Spleen (tissue), 11 donors: ENCODE measurements around the gene UBLCP1. TPM values are rescaled to one million over a fixed set of nuclear protein-coding genes. Genes with fewer than 3 reads are reported as not detected.
"Not testable (repeated sequence)": the region's sequence is repeated elsewhere in the genome, so short reads cannot be mapped to it uniquely, and the experiment has no call there.

ENCODE experiments used
- DNase-seq: peaks from one replicate; pipeline ENCODE4 v3.0.0-alpha.2; 2020
- H3K27ac ChIP-seq, 8 donors: fragments of 200-600 bp; sonication (generic) in 7 of 8; 1 replicate in 4 of 8; 2 replicates in 4 of 8; pipeline versions ENCODE4 v1.5.0 to v1.8.0; 2016 to 2021; ENCODE audit warnings: inconsistent platforms in 4 of 8, mild to moderate bottlenecking in 4 of 8, moderate library complexity in 1 of 8
- H3K27me3 ChIP-seq, 7 donors: fragments of 200-600 bp; sonication (generic) in 6 of 7; replicated peaks in 1 of 7; 1 replicate in 4 of 7; 2 replicates in 3 of 7; pipeline versions ENCODE4 v1.5.0 to v1.8.0; 2016 to 2021; ENCODE audit warnings: inconsistent platforms in 3 of 7, mild to moderate bottlenecking in 1 of 7
- H3K36me3 ChIP-seq, 6 donors: fragments of 200-600 bp; sonication (generic) in 5 of 6; 1 replicate in 4 of 6; 2 replicates in 2 of 6; pipeline versions ENCODE4 v1.5.0 to v1.8.0; 2016 to 2021; ENCODE audit warnings: inconsistent platforms in 2 of 6
- H3K4me1 ChIP-seq, 6 donors: fragments of 200-600 bp; sonication (generic) in 5 of 6; 1 replicate in 3 of 6; 2 replicates in 3 of 6; pipeline versions ENCODE4 v1.5.0 to v1.8.0; 2016 to 2021; ENCODE audit warnings: inconsistent platforms in 3 of 6
- H3K4me3 ChIP-seq, 8 donors: fragments of 200-600 bp; sonication (generic) in 7 of 8; 1 replicate in 4 of 8; 2 replicates in 4 of 8; pipeline versions ENCODE4 v1.5.0 to v1.8.0; 2016 to 2021; ENCODE audit warnings: inconsistent platforms in 4 of 8, mild to moderate bottlenecking in 4 of 8, moderate library complexity in 2 of 8
- H3K9me3 ChIP-seq, 8 donors: fragments of 200-600 bp; sonication (generic) in 7 of 8; 1 replicate in 4 of 8; 2 replicates in 4 of 8; pipeline versions ENCODE4 v1.5.0 to v1.8.0; 2016 to 2021; ENCODE audit warnings: inconsistent platforms in 4 of 8
- CTCF ChIP-seq, 11 experiments: fragments of 200-600 bp in 7 of 11; fragments of 450-650 bp in 4 of 11; sonication (generic) in 4 of 11; IDR thresholded peaks in 8 of 11; conservative IDR thresholded peaks in 3 of 11; 1 replicate in 7 of 11; 2 replicates in 4 of 11; pipeline versions ENCODE4 v1.4.0 to v1.8.0; 2016 to 2021; ENCODE audit warnings: antibody characterized with exemption in 11 of 11, inconsistent platforms in 4 of 11, mild to moderate bottlenecking in 1 of 11
- POLR2A ChIP-seq, 3 donors: fragments of 450-650 bp; IDR thresholded peaks; one replicate each; pipeline ENCODE4 v1.5.1; 2017; ENCODE audit warnings: antibody characterized with exemption in 3 of 3, mild to moderate bottlenecking in 1 of 3
- POLR2AphosphoS5 ChIP-seq, 3 donors: sonication (generic); formaldehyde crosslinking; IDR thresholded peaks; one replicate each; pipeline ENCODE4 v1.5.1; 2017; ENCODE audit warnings: antibody characterized with exemption in 3 of 3
- WGBS, 5 donors: extraction: QIAGEN DNeasy Blood & Tissue Kit in 3 of 5; methylation state at CpG; one replicate each; pipeline versions ENCODE4 v1.1.5 to v1.1.7; 2013 to 2018; 5-methylcytosine and 5-hydroxymethylcytosine counted together
- intact Hi-C: fragments of 100-400 bp; cut with DNase I; formaldehyde crosslinking; loops from one replicate; pipeline ENCODE4 v1.15.0; 2023; ENCODE audit warnings: low total_unique reads
- polyA plus RNA-seq, 3 donors: library from polyadenylated mRNA; stranded (reverse); fragments of 200-250 nt; gene quantifications; one replicate each; pipeline ENCODE4 v1.2.1, GENCODE V29; 2013
- total RNA-seq, 7 donors: library from RNA; depleted of rRNA in 3 of 7; stranded (reverse); fragments of >200 nt in 3 of 7; fragmentation: NEBNext Ultra II Directional in 4 of 7; extraction: Animal tissue kit (Norgen Biotek cat#: 25700) in 4 of 7; gene quantifications; one replicate each; pipeline versions ENCODE4 v1.1.0 to v1.2.1, GENCODE V29; 2016 to 2021
- donor health status: healthy with polysubstance abuse.
- donor health status: DM: no; HTN: no; CAD: no; lungs with moderate emphysema.
- donor health status: DM: no; HTN: no; CAD: no.
- donor health status: Bipolar disorder and iron deficiency.
- donor health status: healthy.
- donor health status: DM: no; HTN: no; CAD: no.
- donor health status: DM: yes; HTN: yes; CAD: no.

Gene UBLCP1
- total and polyA plus RNA-seq, 10 donors: 25.4 to 44.8 (median 29.9) TPM

GRCh38 chr5:159223469-159223868 lies 39.6 kb upstream of the UBLCP1 start:
- WGBS, 5 donors: 94 to 96% (median 94%) methylated on average over 3 of the region's 3 CpGs

GRCh38 chr5:159224471-159224870 lies 38.6 kb upstream of the UBLCP1 start:
- intact Hi-C loops: no loop called here
- WGBS, 5 donors: 78 to 90% (median 81%) methylated on average over 1 to 2 of the region's 2 CpGs
- DNase-seq: no peak
- Histone ChIP-seq H3K27me3 (no peaks in the 10 kb centered on the region), H3K4me3 (no peak overlapping the region), H3K27ac (no peak overlapping the region), H3K36me3 (no peaks in the 10 kb centered on the region), H3K4me1 (no peaks in the 10 kb centered on the region), H3K9me3 (no peaks in the 10 kb centered on the region)
- TF ChIP-seq POLR2AphosphoS5 (IDR thresholded peaks at IDR 0.05): no peak

More at GRCh38 chr5:159223469-159223868, 39.6 kb upstream of the UBLCP1 start:
- H3K27ac ChIP-seq: no peak overlapping the region
- no peaks in the 10 kb centered on the region for H3K27me3 ChIP-seq
- H3K4me3 ChIP-seq: no peak overlapping the region
- no peak for TF ChIP-seq POLR2AphosphoS5 (IDR thresholded peaks at IDR 0.05)
- no peak for TF ChIP-seq CTCF (IDR thresholded peaks at IDR 0.05 in 8 of 11, conservative IDR thresholded peaks at IDR 0.05 in 3 of 11)
- no peak for TF ChIP-seq POLR2A (IDR thresholded peaks at IDR 0.05)
- peaks cover 0 to 3% (median 0%) of the 10 kb centered on the region in 6 donors for H3K4me1 ChIP-seq
- no peaks in the 10 kb centered on the region for H3K9me3 ChIP-seq
- DNase-seq: no peak
- intact Hi-C loops: no loop called here
- no peaks in the 10 kb centered on the region for H3K36me3 ChIP-seq

GRCh38 chr5:159226451-159226850 lies 36.6 kb upstream of the UBLCP1 start:
- H3K9me3 ChIP-seq: no peaks in the 10 kb centered on the region
- intact Hi-C loops: no loop called here
- no peak for DNase-seq
- no peaks in the 10 kb centered on the region for H3K27me3 ChIP-seq
- H3K4me1 ChIP-seq: no peaks in the 10 kb centered on the region
- no peak overlapping the region for H3K27ac ChIP-seq
- no peak overlapping the region for H3K4me3 ChIP-seq
- no peak for TF ChIP-seq CTCF (IDR thresholded peaks at IDR 0.05 in 8 of 11, conservative IDR thresholded peaks at IDR 0.05 in 3 of 11)
- no peak for TF ChIP-seq POLR2A (IDR thresholded peaks at IDR 0.05)
- no peak for TF ChIP-seq POLR2AphosphoS5 (IDR thresholded peaks at IDR 0.05)
- no peaks in the 10 kb centered on the region for H3K36me3 ChIP-seq

GRCh38 chr5:159227452-159227851 lies 35.6 kb upstream of the UBLCP1 start:
- Histone ChIP-seq H3K9me3 (no peaks in the 10 kb centered on the region), H3K4me1 (no peaks in the 10 kb centered on the region), H3K27ac (peak overlapping the region in 1 of 8 donors; percentile 21), H3K27me3 (no peaks in the 10 kb centered on the region), H3K36me3 (no peaks in the 10 kb centered on the region), H3K4me3 (no peak overlapping the region)
- intact Hi-C loops: no loop called here
- DNase-seq: no peak
- TF ChIP-seq POLR2AphosphoS5 (IDR thresholded peaks at IDR 0.05) (no peak), CTCF (IDR thresholded peaks at IDR 0.05 in 8 of 11, conservative IDR thresholded peaks at IDR 0.05 in 3 of 11) (no peak), POLR2A (IDR thresholded peaks at IDR 0.05) (no peak)
- WGBS, 5 donors: 55 to 76% (median 58%) methylated on average over 3 of the region's 3 CpGs

- peak overlapping the region in 1 of 8 donors; percentile 21 for H3K27ac ChIP-seq
- intact Hi-C loops, H3K36me3 ChIP-seq, H3K4me3 ChIP-seq, H3K4me1 ChIP-seq, H3K27me3 ChIP-seq, DNase-seq, H3K9me3 ChIP-seq: not testable (repeated sequence)
- WGBS, 5 donors: 89 to 95% (median 94%) methylated on average over 5 of the region's 5 CpGs
Measured at GRCh38 chr5:159228097-159228496, 35.0 kb upstream of the UBLCP1 start.
